CD8-positive, alpha-beta memory T cell (primary cell): ENCODE results near the gene SCLY. TPM values are rescaled to one million over a fixed set of nuclear protein-coding genes. Genes with fewer than 3 reads are reported as not detected.

Experiments used
- CTCF ChIA-PET: fragments of 350-600 bp; sonication (Branson Sonifier 250); formaldehyde crosslinking; loops from one replicate; lab custom pipeline; 2021; ENCODE audit warnings: antibody characterized with exemption; lab: Charles Lee
- POLR2A ChIA-PET: fragments of 350-600 bp; sonication (Branson Sonifier 250); formaldehyde crosslinking; loops from one replicate; lab custom pipeline; 2021; ENCODE audit warnings: antibody characterized with exemption; lab: Charles Lee
- DNase-seq, 5 donors: peaks; one replicate each; pipeline versions ENCODE4 v3.0.0 to v3.0.0-alpha.2; 2020 to 2022; ENCODE audit warnings: mixed read lengths in 1 of 5
- H3K27ac ChIP-seq: one replicate; pipeline ENCODE4 v1.7.0; 2013; ENCODE audit warnings: low read depth, mild to moderate bottlenecking, low read length, moderate library complexity
- H3K27me3 ChIP-seq: 2 replicates; pipeline ENCODE4 v1.7.0; 2013; ENCODE audit warnings: low read length, mild to moderate bottlenecking; ENCODE audit not compliant: insufficient read depth, poor library complexity, severe bottlenecking
- H3K36me3 ChIP-seq: 2 replicates; pipeline ENCODE4 v1.7.0; 2013; ENCODE audit warnings: mild to moderate bottlenecking, low read length, moderate library complexity; ENCODE audit not compliant: insufficient read depth
- H3K4me1 ChIP-seq: 2 replicates; pipeline ENCODE4 v1.7.0; 2013; ENCODE audit warnings: mild to moderate bottlenecking, low read length, moderate library complexity; ENCODE audit not compliant: insufficient read depth
- H3K4me3 ChIP-seq: 2 replicates; pipeline ENCODE4 v1.7.0; 2013; ENCODE audit warnings: mild to moderate bottlenecking, low read length
- H3K9me3 ChIP-seq: 2 replicates; pipeline ENCODE4 v1.7.0; 2013; ENCODE audit warnings: mild to moderate bottlenecking, low read length
- H3K27ac Mint-ChIP-seq, 8 donors: one replicate each; pipeline ENCODE4 v1.8.0; 2020 to 2021; ENCODE audit warnings: mixed read lengths in 8 of 8, mild to moderate bottlenecking in 6 of 8, inconsistent platforms in 3 of 8, moderate library complexity in 3 of 8
- H3K27me3 Mint-ChIP-seq, 2 donors: one replicate each; pipeline ENCODE4 v1.8.0; 2020 to 2021; ENCODE audit warnings: mixed read lengths in 2 of 2, mild to moderate bottlenecking in 1 of 2, moderate library complexity in 1 of 2
- H3K36me3 Mint-ChIP-seq, 3 donors: one replicate each; pipeline ENCODE4 v1.8.0; 2020 to 2021; ENCODE audit warnings: mixed read lengths in 3 of 3, inconsistent platforms in 1 of 3, mild to moderate bottlenecking in 1 of 3
- H3K4me1 Mint-ChIP-seq, 3 donors: one replicate each; pipeline ENCODE4 v1.8.0; 2020 to 2021; ENCODE audit warnings: mixed read lengths in 3 of 3, inconsistent platforms in 1 of 3, mild to moderate bottlenecking in 1 of 3
- H3K4me3 Mint-ChIP-seq, 7 donors: one replicate each; pipeline ENCODE4 v1.8.0; 2020 to 2021; ENCODE audit warnings: mixed read lengths in 7 of 7, mild to moderate bottlenecking in 6 of 7, moderate library complexity in 4 of 7, inconsistent platforms in 2 of 7
- H3K9me3 Mint-ChIP-seq, 5 donors: one replicate each; pipeline ENCODE4 v1.8.0; 2020 to 2022; ENCODE audit warnings: mixed read lengths in 5 of 5, mild to moderate bottlenecking in 3 of 5, moderate library complexity in 2 of 5, inconsistent platforms in 1 of 5
- polyA plus RNA-seq: library from polyadenylated mRNA; unstranded; fragments of 300-500 nt; fragmentation: Illumina TruSeq; gene quantifications from one replicate; pipeline ENCODE4 v1.2.3, GENCODE V29; 2021
- total RNA-seq, 2 experiments: library from RNA; stranded (reverse); gene quantifications; one replicate each; pipeline ENCODE4 v1.2.3, GENCODE V29; 2021

The SCLY gene
- total and polyA plus RNA-seq, 3 experiments from 2014 or later, result 16.1 to 70.5 (median 64.8) TPM

DNA sequence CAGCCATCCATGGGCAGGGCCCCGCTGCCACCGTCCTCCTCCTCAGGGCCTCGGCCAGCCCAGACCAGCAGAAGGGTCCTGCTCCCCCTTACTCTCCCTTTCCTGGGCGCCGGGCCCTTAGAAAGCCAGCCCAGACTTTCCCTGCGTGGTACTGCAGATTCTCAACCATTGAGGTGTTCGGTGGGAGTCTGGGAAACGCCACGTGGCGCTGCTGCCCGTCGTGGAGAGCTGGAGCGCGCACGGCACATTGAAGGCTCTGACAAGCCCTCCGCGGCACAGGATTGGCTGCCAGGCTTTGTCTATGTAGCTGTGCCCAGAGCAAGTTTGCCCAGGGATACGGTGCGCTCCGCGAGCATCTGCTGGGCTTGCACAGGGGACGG lies 67.2 kb downstream of the SCLY start:
- Histone ChIP-seq H3K36me3 (no peaks in the 10 kb centered on the region), H3K9me3 (no peaks in the 10 kb centered on the region), H3K27me3 (no peaks in the 10 kb centered on the region), H3K4me3 (no peak overlapping the region), H3K27ac (no peak overlapping the region), H3K4me1 (no peaks in the 10 kb centered on the region)
- ChIA-PET POLR2A (no interaction called here), CTCF (no interaction called here)
- Mint-ChIP-seq H3K4me1 (no peaks in the 10 kb centered on the region), H3K27ac (no peak overlapping the region), H3K4me3 (no peak overlapping the region), H3K36me3 (no peaks in the 10 kb centered on the region), H3K9me3 (no peaks in the 10 kb centered on the region), H3K27me3 (peaks cover 0 to 1% of the 10 kb centered on the region in 2 donors)
- no peak for DNase-seq

DNA sequence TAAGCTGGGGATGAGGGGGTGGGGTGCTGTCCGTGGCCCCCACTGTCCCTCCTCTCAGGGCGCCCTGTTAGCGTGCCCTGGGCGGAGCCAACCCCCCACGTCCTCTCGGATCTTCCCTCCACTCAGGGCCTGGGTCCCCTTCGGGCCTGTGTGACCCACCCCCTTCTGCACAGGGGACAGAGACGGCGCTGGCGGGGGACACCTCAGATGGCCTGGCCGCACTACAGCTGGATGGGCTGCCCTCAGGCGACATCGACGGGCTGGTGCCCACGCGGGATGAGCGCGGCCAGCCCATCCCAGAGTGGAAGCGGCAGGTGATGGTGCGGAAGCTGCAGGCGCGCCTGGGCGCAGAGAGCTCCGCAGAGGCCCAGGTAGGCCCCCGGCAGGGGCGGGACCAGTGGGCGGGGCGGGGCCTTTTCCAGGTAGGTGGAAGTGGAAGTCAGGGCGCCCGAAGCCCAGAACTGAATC lies 67.8 kb downstream of the SCLY start:
- no peaks in the 10 kb centered on the region for H3K36me3 ChIP-seq
- no peaks in the 10 kb centered on the region for H3K9me3 ChIP-seq
- no peak overlapping the region for H3K27ac Mint-ChIP-seq
- H3K36me3 Mint-ChIP-seq, result no peaks in the 10 kb centered on the region
- ChIA-PET POLR2A (no interaction called here), CTCF (no interaction called here)
- H3K27ac ChIP-seq, result no peak overlapping the region
- H3K9me3 Mint-ChIP-seq, result no peaks in the 10 kb centered on the region
- no peaks in the 10 kb centered on the region for H3K4me1 ChIP-seq
- no peaks in the 10 kb centered on the region for H3K4me1 Mint-ChIP-seq
- H3K4me3 ChIP-seq, result no peak overlapping the region
- H3K4me3 Mint-ChIP-seq, result no peak overlapping the region
- H3K27me3 Mint-ChIP-seq, result peaks cover 0 to 1% of the 10 kb centered on the region in 2 donors
- H3K27me3 ChIP-seq, result no peaks in the 10 kb centered on the region
- DNase-seq, result peak in 1 of 5 donors; percentile 43

DNA sequence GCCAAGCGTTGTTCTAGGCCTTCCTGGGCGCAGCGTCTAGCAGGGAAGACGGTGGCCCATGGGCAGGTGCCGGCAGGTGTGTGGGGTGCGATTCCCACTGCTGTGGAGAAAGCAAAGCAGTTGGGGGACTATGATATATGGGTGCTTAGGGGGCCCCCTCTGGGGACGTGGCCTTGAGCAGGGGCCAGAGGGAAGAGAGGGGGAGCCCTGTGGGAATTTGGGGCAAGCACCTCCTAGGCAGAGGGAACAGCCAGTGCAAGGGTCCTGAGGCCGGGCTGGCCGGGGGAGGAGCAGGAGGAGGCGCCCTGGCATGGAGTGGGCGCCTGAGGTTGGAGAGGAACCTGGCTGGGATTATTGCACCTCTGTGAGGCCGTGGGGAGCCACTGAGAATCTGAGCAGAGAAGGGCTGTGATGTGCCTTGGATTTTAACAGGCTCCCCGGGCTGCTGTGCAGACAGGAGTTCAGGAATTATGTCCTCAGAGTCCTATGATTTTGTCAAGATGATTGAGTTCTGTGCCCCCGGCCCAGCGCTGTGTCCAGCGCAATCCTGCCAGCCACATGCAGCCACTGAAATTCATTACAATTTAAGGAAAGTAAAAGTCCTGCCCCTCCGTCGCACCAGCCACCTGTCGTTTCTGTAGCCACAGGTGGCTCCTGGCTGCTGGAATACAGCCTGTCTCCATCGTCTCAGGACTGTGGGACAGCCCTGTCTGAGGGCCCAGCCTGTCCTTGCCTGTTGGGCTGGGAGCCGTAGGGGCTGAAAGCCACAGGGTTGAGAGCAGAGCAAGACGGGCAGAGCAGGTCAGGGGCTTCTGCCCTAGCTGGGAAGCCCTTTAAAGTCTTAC lies 68.6 kb downstream of the SCLY start:
- no peaks in the 10 kb centered on the region for H3K27me3 ChIP-seq
- ChIA-PET POLR2A (no interaction called here), CTCF (no interaction called here)
- H3K27ac ChIP-seq, result no peak overlapping the region
- no peaks in the 10 kb centered on the region for H3K36me3 ChIP-seq
- Mint-ChIP-seq H3K27ac (no peak overlapping the region), H3K4me1 (no peaks in the 10 kb centered on the region), H3K27me3 (peaks cover 0 to 1% of the 10 kb centered on the region in 2 donors), H3K4me3 (no peak overlapping the region), H3K36me3 (no peaks in the 10 kb centered on the region), H3K9me3 (no peaks in the 10 kb centered on the region)
- H3K4me1 ChIP-seq, result no peaks in the 10 kb centered on the region
- no peak overlapping the region for H3K4me3 ChIP-seq
- DNase-seq, result peak in 1 of 5 donors; percentile 30
- H3K9me3 ChIP-seq, result no peaks in the 10 kb centered on the region

DNA sequence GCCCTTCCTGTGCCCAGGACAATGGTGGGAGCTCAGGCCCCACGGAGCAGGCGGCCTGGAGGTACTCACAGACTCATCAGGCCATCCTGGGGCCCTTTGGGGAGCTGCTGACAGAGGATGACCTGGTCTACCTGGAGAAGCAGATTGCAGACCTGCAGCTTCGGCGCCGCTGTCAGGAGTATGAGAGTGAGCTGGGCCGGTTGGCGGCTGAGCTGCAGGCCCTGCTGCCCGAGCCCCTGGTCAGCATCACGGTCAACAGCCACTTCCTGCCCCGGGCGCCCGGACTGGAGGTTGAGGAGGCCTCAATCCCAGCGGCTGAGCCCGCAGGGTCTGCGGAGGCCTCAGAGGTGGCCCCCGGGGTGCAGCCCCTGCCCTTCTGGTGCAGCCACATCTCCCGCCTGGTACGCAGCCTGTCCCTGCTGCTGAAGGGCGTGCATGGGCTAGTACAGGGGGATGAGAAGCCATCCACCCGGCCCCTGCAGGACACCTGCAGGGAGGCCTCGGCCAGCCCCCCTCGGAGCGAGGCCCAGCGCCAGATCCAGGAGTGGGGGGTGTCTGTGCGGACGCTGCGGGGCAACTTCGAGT lies 69.4 kb downstream of the SCLY start:
- H3K27ac Mint-ChIP-seq, result no peak overlapping the region
- DNase-seq, result peak in 1 of 5 donors; percentile 43
- Histone ChIP-seq H3K27me3 (no peaks in the 10 kb centered on the region), H3K9me3 (no peaks in the 10 kb centered on the region), H3K4me3 (no peak overlapping the region), H3K4me1 (no peaks in the 10 kb centered on the region), H3K36me3 (no peaks in the 10 kb centered on the region), H3K27ac (no peak overlapping the region)
- no peak overlapping the region for H3K4me3 Mint-ChIP-seq
- no peaks in the 10 kb centered on the region for H3K36me3 Mint-ChIP-seq
- ChIA-PET POLR2A (no interaction called here), CTCF (no interaction called here)
- H3K9me3 Mint-ChIP-seq, result no peaks in the 10 kb centered on the region
- H3K4me1 Mint-ChIP-seq, result no peaks in the 10 kb centered on the region
- peaks cover 0 to 1% of the 10 kb centered on the region in 2 donors for H3K27me3 Mint-ChIP-seq

DNA sequence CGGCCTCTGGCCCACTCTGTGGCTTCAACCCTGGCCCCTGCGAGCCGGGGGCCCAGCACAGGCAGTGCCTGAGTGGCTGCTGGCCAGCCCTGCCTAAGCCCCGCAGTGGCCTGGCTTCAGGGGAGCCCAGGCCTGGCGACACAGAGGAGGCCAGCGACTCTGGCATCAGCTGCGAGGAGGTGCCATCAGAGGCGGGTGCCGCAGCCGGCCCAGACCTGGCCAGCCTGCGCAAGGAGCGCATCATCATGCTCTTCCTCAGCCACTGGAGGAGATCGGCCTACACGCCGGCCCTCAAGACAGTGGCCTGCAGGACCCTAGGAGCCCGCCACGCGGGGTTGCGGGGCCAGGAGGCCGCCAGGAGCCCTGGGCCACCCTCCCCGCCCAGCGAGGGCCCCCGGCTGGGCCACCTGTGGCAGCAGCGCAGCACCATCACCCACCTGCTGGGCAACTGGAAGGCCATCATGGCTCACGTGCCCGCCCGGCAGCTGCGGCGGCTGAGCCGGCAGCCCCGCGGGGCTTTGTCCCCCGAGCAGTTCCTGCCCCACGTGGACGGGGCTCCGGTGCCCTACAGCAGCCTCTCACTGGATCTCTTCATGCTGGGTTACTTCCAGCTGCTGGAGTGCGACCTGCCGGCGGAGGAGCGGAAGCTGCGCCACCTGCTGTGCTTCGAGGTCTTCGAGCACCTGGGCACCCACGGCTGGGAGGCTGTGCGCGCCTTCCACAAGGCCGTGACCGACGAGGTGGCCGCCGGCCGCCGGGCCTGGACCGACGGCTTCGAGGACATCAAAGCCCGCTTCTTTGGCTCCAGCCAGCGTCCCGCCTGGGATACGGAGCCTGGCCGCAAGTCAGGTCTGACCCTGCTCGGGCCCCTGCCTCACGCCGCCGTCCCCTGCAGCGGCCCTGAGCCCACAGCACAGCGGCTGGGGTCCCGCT lies 70.2 kb downstream of the SCLY start:
- Histone ChIP-seq H3K4me3 (no peak overlapping the region), H3K9me3 (no peaks in the 10 kb centered on the region), H3K36me3 (no peaks in the 10 kb centered on the region), H3K4me1 (no peaks in the 10 kb centered on the region), H3K27me3 (no peaks in the 10 kb centered on the region), H3K27ac (no peak overlapping the region)
- ChIA-PET POLR2A (no interaction called here), CTCF (no interaction called here)
- Mint-ChIP-seq H3K27me3 (peaks cover 0 to 1% of the 10 kb centered on the region in 2 donors), H3K9me3 (no peaks in the 10 kb centered on the region), H3K4me3 (no peak overlapping the region), H3K36me3 (no peaks in the 10 kb centered on the region), H3K27ac (no peak overlapping the region), H3K4me1 (no peaks in the 10 kb centered on the region)
- peak in 1 of 5 donors; percentile 43 for DNase-seq

DNA sequence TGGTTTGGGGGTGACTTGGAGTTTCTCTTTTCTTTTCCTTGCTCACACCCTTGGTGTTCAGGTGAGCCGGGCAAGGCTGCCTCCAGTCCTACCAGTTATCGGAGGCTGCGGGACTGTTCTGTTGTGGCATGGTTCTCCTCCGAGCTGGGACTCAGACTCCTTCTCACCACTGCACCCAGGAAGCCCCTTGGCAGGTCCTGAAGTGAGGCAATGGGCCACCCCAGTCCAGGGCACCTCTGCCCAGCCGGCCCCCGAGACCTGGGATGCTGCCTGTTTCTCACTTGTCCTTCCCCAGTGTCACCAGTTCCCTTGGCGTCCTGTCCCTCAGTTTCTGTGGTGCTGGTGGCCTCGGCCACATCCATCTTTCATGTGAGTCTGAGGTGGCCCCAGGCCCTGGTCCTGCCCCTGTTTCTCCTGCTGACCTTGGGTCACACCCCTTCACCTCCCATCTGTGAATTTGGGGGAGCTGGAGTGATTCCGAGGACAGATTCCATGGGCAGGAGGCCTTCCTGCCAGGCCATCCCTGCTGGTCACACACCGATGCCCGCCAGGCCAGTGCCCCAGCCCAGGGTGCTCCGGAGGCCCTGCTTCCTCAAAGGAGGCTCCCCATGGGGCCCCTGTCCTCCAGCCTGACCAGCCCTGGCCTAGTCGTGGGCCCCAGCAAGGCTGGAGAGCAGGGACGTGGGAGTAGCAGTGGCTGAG lies 71.1 kb downstream of the SCLY start:
- no peaks in the 10 kb centered on the region for H3K27me3 ChIP-seq
- no peaks in the 10 kb centered on the region for H3K4me1 ChIP-seq
- Mint-ChIP-seq H3K4me1 (no peaks in the 10 kb centered on the region), H3K27ac (no peak overlapping the region), H3K9me3 (no peaks in the 10 kb centered on the region), H3K4me3 (no peak overlapping the region), H3K27me3 (peaks cover 0 to 1% of the 10 kb centered on the region in 2 donors), H3K36me3 (no peaks in the 10 kb centered on the region)
- ChIA-PET POLR2A (no interaction called here), CTCF (no interaction called here)
- no peaks in the 10 kb centered on the region for H3K36me3 ChIP-seq
- no peaks in the 10 kb centered on the region for H3K9me3 ChIP-seq
- H3K4me3 ChIP-seq, result no peak overlapping the region
- peak in 1 of 5 donors; percentile 44 for DNase-seq
- H3K27ac ChIP-seq, result no peak overlapping the region

DNA sequence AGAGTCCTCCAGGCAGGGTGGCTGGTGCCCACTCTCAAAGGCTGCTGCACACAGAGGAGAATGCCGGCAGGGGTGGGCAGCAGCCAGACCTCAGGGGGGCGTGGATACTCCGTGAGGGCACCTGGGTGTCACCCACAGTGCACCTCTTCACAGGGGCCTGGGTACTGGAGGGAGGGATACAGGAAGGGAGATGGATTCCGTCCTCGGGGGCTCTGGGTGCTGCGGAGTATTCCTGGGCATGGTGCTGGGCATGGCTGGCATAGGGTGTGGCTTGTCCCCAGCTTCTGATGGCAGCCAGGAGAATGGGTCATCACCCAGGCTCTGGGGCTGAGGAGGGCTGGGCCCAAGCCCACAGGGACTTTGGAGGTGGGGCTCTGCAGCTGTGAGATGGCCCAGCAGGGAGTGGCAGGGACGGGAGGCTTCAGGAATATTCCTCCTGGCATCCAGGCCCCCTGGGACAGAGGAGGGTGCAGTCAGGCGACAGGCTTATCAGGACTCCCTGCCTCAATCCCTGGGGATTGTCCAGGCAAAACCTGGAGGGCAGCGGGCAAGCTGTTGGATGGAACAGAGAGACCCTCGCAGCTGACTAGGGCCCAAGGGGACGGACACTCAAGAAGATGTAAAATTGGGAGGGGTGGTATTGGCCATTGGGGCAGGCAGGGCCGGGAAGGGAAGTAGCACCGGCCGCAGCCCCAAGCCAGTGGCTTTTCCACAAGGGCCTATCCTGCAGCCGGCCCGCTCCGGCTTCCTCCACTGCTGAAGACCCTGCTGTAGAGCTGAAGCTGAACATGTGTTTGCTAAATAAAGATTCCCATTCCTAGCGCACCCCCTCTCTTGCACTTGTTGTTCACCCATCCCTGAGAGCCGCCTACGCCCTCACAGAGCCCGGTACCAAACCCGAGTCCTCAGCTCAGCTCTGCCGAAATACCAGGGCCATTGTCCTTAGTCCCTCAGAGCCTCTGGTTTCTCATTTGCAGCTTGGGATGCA lies 72.0 kb downstream of the SCLY start:
- Histone ChIP-seq H3K36me3 (no peaks in the 10 kb centered on the region), H3K9me3 (no peaks in the 10 kb centered on the region), H3K4me1 (no peaks in the 10 kb centered on the region), H3K4me3 (no peak overlapping the region), H3K27ac (no peak overlapping the region), H3K27me3 (no peaks in the 10 kb centered on the region)
- Mint-ChIP-seq H3K27ac (no peak overlapping the region), H3K9me3 (no peaks in the 10 kb centered on the region), H3K4me1 (no peaks in the 10 kb centered on the region), H3K4me3 (no peak overlapping the region), H3K36me3 (no peaks in the 10 kb centered on the region), H3K27me3 (peaks cover 0 to 1% of the 10 kb centered on the region in 2 donors)
- POLR2A ChIA-PET, result no interaction called here
- peak in 1 of 5 donors; percentile 38 for DNase-seq
- CTCF ChIA-PET, result no interaction called here
